T follicular helper cell (primary cell): ENCODE results near the gene SLC16A7.
"Not testable (repeated sequence)": the region's sequence is repeated elsewhere in the genome, so short reads cannot be mapped to it uniquely, and the experiment has no call there.

Experiments
- DNase-seq: peaks from one replicate; pipeline ENCODE4 v3.0.0-alpha.2; 2020; ENCODE audit warnings: low read depth
- total RNA-seq, 2 experiments: gene quantifications; one replicate each; lab custom pipeline; 2026; lab: John Stamatoyannopoulos, UW

The SLC16A7 gene, protein sequence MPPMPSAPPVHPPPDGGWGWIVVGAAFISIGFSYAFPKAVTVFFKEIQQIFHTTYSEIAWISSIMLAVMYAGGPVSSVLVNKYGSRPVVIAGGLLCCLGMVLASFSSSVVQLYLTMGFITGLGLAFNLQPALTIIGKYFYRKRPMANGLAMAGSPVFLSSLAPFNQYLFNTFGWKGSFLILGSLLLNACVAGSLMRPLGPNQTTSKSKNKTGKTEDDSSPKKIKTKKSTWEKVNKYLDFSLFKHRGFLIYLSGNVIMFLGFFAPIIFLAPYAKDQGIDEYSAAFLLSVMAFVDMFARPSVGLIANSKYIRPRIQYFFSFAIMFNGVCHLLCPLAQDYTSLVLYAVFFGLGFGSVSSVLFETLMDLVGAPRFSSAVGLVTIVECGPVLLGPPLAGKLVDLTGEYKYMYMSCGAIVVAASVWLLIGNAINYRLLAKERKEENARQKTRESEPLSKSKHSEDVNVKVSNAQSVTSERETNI
- total RNA-seq, result 65.9 to 72.8 reads per million in 2 experiments

DNA sequence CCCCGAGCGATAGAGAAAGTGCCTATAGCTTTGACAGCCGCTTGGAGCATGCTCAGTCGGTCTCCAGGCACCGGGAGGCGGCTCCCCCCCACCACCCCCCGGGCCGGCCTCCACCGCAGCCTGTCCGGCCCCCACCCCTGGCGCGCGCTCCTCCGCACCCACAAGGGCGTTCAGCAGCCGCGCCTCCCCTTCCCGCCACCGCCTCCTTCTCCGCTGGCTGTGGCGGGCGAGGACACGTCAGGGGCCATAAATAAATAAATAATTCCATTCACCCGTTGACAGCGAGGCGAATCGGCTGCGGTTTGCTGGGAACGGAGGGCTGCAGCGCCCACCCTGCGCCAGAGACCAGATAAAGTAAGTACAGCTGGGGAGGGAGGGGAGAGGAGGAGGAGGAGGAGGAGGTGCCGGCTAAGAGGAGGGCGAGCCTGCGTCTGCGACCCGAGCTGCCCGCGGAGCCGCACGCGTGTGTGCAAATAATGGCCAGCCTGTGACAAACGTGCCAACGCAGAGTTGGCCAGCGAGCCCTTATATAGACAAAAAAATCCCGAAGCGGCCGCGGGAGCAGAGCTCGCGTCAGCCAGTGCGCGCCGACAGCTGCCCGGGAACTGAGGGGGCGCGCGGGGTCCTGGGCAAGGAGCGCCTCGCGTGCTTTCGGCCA lies at the start of gene SLC16A7:
SLC16A7 (plus strand) TSS at position 147 of the 658 bp plus-strand sequence. CDS start 108,773 bp downstream, outside the sequence.
- DNase-seq, result peak; percentile 65

DNA sequence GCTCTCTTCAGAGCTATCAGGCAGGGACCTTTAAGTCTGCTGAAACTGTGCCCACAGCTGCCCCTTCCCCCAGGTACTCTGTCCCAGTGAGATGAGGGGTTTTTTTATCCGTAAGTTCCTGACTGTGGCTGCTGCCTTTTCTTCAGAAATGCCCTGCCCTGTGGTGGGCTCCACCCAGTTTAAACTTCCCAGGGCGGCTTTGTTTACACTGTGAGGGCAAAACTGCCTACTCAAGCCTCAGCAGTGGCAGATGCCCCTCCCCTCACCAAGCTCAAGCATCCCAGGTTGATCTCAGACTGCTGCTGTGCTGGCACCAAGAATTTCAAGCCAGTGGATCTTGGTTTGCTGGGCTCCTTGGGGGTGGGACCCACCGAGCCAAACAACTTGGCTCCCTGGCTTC lies 46.9 kb upstream of the SLC16A7 start:
- no peak for DNase-seq

DNA sequence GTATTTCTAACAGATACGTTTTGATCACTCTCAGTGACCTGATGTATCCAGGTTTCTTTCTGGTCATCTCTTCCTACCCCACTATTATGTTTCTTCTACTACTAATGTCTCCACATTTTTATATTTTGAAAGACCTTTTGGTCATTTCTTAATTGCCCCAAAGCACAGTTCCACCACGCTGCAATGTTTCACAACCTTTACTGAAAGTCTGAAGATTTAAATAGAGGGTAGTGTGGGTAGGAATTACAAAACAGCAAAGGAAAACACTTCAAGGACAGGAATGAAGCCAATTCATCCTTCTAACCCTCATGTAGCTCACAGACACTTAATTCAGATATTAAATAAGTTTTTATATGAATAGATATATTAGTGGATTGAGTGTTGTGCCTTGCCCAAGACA lies 36.1 kb upstream of the SLC16A7 start:
- no peak for DNase-seq

DNA sequence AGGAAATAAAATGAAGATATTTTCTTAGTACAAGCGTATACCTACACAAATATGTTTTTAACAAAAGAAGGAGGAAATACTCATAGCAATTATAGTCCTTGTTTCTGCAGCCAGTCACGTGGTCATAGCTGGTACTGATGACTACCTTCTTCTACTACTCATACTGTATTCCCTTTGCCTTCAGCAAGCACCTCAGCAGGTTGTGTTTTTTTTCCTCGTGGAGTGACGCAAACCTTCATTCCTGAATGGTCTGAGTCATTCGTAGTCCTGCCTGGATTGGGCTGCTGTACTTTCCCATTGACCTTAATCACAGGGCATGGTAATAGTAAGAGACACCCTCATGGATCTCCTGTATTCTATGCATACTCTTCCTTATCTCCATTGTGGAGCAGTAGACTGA lies 25.7 kb upstream of the SLC16A7 start:
- no peak for DNase-seq

DNA sequence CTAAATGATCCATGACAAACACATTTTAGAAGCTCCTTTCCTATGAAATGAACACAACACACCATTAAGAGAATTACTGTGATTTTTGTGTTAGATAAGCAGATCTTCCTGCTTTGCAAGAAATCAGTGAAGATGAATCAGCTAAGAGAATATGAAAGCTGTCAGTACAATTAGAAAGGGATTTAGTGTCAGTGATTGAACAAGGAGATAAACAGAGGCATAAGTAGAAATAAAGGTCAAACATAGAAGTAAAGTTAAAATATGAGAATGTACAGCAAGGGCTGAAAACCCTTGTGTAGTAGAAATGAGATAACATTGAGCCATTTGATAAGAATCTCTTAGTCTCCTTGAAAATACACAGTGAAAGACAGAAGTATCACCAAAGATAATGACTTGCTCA lies 21.4 kb upstream of the SLC16A7 start:
- DNase-seq, result no peak

DNA sequence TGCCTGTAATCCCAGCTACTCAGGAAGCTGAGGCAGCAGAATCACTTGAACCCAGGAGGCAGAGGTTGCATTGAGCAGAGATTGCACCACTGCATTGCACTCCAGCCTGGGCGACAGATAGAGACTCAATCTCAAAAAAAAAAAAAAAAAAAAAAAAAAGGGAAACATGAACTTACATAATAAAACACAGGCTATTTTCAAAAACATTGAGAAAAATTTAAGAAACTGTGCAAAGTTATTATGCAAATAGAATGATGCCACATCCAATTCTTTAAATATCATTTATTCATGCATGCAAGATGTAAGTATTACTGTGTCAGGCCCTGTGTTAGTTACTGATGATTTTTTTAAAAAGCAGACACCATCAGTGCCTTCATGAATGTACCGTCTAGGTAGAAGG lies 20.0 kb upstream of the SLC16A7 start:
- DNase-seq, result no peak

DNA sequence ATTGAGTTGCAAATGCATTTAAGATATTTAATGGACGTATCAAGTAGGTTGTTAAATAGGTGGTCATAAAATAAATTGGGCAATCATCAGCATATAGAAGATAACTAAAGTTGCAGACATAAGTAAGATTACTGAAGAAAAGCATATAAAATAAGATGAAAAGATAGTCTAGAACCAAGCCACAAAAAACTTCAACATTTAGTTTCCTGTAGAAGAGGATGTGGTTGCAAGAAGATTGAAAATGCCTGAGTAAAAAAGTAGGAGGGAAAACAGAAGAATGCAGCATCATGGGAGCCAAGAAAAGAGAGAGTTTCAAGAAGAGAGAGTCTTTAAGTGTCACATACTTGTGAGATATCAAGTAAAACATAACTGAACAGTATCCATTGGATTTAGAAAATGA lies 17.6 kb upstream of the SLC16A7 start:
- no peak for DNase-seq

DNA sequence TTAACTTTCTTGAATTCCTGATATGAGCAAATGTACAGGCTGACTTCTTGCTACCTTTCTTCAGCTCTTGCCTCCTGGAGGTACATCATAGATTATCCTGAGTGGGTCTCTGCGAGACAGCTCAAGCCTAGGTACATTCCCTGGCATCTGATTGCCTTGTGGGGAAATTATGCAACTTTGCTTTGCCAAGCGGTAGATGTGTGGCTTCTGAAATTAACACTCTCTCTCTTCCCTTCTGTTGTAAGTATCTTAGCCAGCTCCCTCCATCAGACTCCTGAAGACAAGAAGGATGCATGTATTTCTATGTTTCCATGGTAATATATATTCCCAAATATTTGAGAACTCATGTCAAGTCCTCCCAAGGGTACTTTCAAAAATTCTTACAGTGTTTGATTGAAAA lies 16.2 kb upstream of the SLC16A7 start:
- DNase-seq, result no peak

DNA sequence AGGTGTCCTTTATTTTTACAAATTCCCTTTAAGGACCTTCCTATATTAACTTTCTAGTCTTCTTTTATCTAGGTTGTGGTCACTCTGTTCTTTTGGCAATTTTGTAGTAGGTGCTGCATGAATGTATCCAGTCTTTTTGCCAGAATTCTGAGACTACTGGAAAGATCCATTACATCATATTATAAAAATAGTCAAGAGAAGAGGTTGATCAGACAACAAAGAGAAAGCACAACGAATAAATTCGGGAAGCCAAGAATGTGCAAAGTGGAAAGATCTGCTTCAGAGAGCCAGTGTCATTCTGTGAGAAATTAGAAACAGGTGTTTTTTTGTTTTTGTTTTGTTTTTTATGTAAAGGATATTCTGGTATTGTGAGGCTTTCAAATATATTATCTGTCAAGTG lies 15.8 kb upstream of the SLC16A7 start:
- DNase-seq, result no peak

DNA sequence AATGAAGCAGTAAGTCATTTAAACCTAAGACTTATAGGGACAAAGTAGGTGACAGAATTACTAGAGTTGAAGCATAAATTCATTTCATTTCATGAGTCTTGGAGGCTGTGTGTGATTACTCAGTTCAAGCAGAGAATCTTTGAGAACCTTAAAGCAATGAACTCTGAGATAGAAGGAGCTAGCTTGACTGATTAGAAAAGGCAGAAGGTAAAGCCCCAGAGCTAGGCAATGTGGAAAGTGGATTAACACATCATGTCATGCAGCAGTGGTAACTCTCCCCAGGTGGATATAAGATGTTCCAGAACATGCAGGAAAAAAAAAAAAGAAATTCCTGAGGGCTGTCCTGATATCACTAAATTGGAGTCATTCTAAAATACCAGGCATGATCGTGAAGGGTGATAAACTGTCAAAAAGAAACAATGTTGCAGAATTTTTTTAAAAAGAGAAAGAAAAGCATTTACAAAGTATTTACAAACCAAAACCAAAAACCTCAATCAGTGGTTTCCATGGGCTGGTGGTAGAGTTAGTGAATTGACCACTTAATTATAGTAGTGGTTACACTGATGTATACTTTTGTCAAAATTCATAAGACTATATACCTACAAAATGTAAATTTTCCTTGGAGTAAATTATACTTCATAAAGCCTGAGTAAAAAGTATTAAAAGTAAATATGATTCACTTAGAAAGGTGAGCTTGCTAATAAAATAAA lies 12.7 kb upstream of the SLC16A7 start:
- DNase-seq, result no peak

DNA sequence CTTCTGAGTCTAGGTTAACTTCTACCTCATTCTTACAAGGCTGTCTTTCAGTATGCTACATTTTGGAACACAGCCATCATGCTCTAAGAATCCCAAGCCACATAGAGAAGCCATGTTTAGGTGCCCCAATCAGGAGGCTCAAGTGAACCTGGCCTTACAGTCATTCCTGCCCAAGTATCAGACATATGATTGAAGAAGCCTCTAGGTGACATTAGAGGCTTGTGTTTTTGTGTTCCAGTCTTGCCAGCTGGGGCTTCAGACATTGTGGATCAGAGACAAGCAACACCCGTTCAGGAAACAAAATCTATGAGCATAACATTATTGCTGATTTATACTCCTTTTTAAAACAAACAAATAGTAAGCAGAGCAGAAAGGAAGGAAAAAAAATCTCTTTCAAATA lies 8.1 kb upstream of the SLC16A7 start:
- no peak for DNase-seq

DNA sequence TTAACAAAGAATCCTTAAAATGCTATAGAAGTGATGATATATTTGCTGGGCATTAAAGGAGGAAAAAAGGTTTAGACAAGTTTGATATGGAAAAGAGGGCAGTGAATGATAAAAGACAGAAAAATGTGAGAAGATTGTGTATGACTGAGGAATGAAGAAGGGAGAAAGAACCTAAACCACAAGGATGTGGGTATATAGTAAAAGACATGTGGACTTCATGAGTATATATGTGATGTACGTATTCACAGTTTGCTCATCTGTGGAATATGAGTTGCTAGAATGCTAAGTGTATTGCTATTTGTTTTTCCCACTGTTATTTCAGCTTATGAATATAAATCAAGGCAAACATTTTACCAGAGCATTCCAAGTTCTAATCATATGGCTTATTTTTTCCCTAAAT lies 2.1 kb upstream of the SLC16A7 start:
- no peak for DNase-seq

DNA sequence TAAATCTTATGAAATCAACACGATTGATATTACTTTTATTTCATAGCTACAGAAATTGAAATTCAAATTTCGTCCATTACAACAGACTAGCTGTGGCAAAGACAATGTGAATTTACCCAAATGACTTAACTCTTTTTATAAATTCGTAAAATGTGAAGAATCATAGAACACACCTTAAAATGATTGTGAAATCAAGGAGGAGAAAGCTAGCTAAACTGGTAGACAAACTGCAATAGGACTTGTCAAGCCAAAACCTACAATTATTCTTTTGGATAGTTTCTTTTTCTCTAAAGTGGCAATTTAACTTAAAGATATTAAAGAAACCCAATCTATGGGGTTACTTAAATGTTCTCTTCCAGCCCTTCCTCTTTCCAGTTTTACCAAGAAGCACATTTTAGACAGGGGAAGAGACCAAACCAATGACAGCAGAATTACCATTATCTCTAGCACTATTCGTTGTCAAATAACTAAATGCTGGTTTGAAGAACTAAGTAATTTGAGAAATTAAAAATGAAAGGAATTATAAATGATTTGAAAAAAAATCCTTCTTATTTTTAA lies 807 bp upstream of the SLC16A7 start:
- no peak for DNase-seq

DNA sequence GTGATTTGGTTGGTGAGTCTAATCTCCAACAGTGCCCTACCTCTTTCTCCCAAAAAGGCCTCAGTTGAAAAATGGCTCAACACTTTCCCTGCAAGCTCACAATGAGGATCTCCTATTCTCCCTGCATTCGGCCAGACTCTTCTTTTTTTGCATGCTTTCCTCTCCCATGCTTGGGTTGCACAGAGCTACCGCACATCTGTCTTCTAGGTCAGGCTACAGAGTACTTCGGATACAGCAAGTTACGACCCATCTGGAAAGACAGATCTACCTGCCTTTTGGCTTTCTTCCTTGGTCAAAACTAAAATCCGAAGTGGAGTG lies 305 bp upstream of the SLC16A7 start:
- no peak for DNase-seq

DNA sequence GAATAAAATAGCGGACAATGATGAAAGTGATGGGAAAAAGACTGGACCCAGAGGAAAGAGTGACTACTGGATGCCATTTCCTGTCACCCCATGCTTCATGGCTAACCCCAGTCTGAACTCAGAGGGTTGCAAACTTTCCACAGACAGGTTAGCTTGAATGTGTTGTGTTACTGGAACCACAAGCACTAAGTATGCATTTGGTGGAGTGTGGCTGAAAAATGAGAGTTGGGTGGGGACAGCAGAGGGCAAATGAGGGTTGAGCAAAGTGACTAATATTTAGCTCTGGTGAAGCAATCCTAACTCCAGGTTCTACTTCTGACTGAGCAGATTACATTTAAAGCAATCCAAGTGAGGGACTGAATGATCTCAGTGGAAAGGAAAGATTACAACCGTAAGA lies 1.6 kb downstream of the SLC16A7 start:
- no peak for DNase-seq

DNA sequence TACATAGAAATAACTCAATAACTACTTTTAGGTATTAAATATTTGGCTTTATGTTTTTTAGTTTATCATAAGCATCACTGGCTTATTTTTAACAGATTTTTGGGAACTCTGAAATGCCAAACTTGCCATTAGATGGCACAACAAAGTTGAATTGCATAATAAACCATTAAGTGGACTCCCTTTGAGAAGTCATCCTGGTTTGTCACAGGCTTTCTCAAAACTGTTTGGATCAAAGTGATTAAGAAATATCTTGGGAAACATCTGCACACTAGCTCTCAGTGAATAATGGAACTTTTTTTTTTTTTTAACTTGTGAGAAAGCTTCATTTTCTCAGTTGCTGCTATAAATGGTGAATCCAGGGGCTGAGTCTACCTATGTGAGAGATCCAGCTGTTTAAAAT lies 4.3 kb downstream of the SLC16A7 start:
- no peak for DNase-seq

DNA sequence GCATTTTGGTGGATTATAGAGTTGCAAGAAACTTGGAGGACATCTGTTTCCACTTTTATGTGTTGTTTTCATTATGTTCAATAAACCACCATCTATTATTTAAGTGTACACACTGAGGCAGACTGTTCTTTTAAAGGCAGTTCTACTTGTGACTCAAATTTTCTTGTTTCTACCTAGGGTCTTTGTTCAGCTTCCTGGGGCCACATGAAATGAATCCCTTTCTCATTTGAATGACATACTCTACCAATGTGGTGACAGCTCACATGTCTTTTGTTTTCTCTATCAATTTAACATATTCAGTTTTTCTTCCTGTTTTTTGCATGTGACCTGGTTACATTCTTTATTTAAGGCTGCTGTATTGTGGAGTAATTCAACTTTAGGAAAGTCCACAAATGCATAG lies 7.9 kb downstream of the SLC16A7 start:
- no peak for DNase-seq

DNA sequence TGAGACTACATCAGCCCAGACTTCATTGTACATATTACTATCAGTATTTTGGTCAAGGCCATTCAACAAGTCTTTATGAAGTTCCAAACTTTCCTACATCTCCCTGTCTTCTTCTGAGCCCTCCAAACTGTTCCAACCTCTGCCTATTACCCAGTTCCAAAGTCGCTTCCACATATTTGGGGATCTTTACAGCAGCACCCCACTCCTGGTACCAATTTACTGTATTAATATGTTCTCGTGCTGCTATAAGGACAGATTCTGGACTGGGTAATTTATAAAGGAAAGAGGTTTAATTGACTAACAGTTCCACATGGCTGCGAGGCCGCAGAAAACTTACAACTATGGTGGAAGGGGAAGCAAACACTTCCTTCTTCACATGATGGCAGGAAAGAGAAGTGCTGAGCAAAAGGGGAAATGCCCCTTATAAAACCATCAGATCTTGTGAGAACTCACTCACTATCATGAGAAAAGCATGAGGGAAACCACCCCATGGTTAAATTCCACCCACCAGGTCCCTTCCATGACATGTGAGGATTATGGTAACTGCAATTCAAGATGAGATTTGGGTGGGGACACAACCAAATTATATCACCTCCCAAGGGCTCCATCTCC lies 17.1 kb downstream of the SLC16A7 start:
- DNase-seq, result not testable (repeated sequence)

DNA sequence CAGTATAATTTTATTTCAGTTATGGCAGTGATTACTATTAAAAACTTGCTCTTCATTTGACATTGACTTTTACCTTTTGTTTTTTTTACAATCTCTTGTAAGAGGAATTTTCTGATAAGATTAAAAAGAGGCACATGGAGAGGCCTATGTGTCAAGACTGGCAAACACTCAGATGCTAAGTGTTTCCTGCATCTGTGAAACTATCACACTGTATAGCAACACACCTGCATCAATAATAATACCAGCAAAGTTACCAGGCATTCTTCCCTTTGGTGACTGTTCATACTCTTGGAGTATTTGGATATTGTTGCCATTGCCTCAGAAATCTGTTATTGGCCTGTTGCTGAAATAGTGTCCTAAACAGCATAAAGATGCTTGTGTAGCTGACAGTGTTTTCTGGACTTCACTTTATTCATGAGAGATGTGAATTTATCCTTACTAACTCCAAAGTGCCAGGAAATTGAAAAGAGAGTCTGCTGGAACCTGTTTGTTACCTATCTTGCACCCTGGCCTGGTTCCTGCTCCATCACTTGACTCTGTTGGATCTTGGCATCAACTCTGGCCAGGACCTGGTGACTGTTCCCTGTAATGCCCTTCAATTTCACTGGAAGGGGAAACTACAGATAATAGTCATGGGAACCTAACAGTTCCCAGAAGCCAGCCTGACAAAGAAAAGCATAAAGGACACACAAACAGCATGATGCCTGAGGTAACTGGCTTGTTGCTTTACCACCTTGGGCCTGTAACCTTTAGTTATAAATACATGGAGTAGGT lies 19.8 kb downstream of the SLC16A7 start:
- no peak for DNase-seq

DNA sequence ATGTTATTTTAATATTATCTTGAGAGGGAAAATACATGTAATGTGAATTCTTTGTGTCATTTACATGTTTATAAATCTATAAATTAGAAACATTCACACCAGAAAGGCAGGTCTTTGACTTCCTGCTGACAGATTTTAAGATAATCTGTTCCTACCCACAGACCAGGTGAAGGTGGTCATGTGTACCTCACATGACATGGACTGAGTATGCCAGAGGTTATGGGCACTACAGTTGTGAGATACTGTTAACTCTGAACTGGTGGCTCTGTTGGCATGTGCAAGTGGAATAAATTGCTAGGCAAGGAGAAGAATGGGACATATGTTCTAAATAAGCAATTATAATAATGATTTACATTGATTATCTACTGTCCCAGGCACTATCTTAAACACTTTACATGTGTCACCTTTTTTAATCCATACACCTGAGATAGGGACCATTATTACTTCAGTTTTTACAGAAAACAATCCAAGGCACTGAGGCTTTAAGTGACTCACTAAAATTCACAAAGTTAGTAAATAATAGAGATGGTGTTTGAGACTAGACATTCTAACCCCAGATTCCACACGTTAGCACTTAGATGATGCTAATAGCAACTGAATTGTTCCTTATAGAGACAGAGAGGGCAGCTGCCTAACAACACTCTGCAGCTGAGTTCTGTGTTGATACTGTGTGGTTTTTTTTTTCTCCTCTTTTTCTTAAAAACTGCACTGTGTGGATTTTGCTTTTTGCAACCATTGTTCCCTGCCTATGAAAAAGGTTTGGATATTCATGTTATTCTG lies 23.8 kb downstream of the SLC16A7 start:
- no peak for DNase-seq

DNA sequence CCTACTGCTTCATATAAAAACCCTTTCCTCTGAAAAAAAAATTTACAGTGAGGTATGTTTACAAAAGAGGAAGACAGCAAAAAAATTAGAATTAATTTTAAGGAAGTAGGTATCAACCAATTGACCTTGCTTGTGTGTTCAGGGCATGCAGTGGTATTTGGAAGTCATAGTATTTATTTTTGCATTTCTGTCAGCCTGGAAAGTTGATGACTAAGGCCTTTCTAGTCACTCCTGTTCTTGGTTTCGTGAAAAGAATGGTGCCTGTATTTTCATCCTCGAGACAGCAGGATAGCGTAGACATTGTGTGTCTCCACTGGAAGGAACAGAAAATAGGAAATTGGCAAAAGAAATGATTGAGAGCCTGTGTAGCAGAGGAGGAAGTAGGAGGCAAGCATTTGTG lies 24.5 kb downstream of the SLC16A7 start:
- no peak for DNase-seq
